ENCODE data around the gene C1orf232. TPM values are rescaled to one million over a fixed set of nuclear protein-coding genes. Genes with fewer than 3 reads are reported as not detected.

The C1orf232 gene
- total RNA-seq (2014; rRNA removed; shearing (Covaris generic); ENCODE audit: low replicate concordance) = not detected in 2 replicates

DNA sequence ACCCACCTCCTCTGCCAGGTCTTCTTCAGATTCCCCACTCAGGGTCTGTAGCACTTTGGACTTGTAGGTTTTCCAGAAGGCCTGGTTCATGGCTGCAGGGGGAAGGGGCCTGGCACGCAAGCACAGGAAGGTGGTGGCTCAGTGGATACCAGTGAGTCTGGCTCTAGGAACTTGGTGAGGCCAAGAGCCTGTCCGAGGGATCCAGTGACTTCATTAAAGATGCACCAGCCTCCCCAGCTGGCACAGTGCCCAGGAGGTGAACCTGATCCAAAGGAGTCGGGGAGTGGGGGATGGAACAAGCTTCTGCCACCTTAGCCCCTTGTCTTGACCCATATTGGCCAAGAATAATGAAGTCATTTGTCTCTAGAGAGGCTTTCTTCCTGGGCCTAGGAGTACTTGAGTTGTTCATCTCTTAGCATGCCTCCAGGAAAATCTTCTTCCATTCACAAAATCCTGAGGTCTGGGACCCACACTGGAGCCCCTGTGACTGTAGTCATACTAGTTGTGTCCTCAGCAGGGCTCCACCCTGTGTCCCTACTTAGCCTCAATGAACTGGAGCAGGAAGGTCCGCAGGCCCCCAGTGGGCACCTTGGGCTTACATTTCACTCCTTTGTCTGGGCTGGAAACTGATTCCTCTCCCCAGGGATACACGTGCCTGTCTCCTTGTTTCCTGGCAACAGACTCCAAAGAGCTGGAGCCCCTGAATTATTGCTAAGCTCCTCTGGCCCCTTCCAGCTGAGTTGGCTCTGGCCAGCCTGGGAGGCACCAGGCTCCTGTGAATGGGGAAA, at the start of gene C1orf232:
Gene C1orf232, minus strand, starts transcription at position 554 of the 788 bp plus-strand sequence. Its CDS starts 464 bp downstream, at position 90.
- in situ Hi-C loops (cut with HindIII; ENCODE audit: low pct_unique_long_range_greater_than_20kb, low sequenced_read_pairs) = no loop called here
- DNase-seq (ENCODE audit: low read depth) = no peak

DNA sequence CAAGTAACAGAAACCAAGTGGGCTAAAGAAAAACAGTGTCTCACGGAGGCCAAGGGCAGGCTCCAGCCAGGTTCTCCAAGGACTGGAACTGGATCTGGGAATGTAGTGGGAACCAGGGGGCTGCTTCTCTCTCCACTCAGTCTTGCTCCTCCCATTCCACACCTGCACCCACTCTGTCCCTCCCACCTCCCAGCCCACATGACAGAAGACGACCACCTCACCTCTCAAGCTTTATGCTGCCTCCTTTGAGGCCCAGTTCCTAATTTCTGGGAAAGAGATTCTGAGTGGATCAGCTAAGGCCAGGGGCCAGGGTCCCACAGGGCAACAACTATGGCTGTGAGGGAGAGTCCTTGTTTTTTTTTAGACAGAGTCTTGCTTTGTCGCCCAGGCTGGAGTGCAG, 46.5 kb upstream of the C1orf232 start:
- in situ Hi-C loops (cut with HindIII; ENCODE audit: low pct_unique_long_range_greater_than_20kb, low sequenced_read_pairs) = no loop called here
- DNase-seq (ENCODE audit: low read depth) = no peak

DNA sequence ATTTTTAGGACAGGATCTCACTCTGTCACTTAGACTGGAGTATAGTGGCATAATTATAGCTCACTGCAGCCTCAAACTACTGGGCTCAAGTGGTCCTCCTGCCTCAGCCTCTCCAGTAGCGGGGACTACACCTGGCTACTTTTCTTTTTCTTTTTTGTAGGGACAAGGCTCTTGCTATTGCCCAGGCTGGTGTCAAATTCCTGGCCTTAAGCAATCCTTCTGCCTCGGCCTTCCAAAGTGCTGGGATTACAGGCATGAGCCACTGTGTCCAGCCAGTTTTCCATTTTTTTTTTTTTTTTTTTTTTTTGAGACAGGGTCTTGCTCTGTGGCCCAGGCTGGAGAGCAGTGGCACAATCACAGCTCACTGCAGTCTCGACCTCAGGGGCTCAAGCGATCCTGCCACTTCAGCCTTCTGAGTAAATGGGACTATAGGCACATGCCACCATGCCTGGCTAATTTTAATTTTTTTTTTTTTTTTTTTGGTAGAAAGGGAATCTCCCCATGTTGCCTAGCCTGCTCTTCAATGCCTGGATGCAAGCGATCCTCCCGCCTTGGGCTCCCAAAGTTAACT, 44.7 kb upstream of the C1orf232 start:
- in situ Hi-C loops (cut with HindIII; ENCODE audit: low pct_unique_long_range_greater_than_20kb, low sequenced_read_pairs) = no loop called here
- no peak for DNase-seq (ENCODE audit: low read depth)

DNA sequence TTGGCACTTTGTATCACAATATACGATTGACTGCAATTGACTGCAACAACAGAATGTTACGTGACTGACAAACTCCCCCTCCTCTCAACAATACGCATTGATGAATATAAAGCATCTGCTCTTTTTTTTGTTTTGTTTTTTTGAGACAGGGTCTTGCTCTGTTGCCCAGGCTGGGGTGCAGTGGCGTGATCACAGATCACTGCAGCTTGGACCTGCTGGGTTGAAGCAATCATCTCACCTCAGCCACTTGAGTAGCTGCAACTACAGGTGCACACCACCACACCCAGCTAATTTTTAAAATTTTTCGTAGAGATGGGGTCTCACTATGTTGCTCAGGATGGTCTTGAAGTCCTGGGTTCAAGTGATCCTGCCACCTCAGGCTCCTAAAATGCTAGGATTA, 44.0 kb upstream of the C1orf232 start:
- no peak for DNase-seq (ENCODE audit: low read depth)
- in situ Hi-C loops (cut with HindIII; ENCODE audit: low pct_unique_long_range_greater_than_20kb, low sequenced_read_pairs) = no loop called here

DNA sequence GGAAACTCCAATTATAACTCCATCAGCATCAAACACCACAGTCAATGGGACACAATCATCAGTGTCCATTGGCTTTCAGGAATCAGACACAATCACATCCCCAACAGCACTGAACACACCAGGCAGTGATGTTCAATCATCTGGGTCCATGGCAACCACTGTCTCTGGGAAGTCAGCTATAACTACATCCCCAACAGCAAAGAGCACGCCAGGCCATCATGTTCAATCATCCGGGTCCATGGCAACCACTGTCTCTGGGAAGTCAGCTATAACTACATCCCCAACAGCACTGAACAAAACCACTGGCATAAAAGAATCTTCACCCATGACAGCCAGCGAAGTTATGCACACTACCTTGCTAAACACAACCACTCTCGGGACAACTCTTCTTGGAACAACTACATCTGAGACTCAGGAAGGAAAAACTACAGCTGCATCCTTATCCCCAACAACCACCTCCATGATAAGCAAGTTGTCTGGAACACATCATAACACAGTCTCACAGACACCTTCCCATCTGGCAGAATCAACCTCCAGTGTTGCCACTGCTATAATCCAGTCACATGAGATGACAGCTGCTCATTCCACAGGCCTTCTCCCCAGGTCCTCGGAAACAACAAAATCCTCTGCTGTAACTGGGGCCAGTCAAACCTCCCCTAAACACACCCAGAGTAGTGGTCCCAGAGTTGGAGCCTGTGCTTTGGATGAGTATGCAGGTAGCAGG, 41.5 kb upstream of the C1orf232 start:
- DNase-seq (ENCODE audit: low read depth) = no peak
- in situ Hi-C loops (cut with HindIII; ENCODE audit: low pct_unique_long_range_greater_than_20kb, low sequenced_read_pairs) = no loop called here

DNA sequence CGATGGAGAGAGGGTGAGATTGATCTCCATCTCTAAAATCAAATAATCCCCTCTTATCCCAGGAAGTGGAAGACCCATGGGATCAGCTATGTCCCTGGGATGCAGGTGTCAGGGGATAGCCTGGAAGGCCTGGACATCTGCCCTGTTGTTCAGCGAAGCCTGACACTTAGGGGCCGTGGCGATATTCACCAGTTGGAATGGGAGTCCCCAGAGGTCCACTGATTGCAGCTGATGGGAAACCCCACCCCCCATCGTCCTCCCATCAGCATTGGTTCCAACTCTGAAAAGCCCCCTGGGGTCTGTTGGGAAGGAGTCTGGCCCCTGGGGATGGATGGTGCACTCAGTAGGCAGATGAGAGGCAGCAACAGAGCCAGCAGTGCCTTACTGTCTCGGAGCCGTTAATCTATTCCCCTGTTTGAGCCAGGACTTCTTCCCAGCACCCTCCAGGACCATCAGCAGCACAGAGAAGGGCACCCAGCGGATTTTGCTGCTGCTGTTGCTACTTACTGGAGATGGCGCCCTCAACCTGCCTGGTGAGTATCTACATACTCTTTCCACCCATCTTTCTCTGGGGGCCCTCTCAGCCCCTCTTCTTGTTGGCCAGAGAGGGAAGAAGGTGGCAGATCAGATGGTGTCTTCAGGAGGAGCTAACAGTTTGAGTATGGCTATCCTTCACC, 35.0 kb upstream of the C1orf232 start:
- no peak for DNase-seq (ENCODE audit: low read depth)
- in situ Hi-C loops (cut with HindIII; ENCODE audit: low pct_unique_long_range_greater_than_20kb, low sequenced_read_pairs) = no loop called here

DNA sequence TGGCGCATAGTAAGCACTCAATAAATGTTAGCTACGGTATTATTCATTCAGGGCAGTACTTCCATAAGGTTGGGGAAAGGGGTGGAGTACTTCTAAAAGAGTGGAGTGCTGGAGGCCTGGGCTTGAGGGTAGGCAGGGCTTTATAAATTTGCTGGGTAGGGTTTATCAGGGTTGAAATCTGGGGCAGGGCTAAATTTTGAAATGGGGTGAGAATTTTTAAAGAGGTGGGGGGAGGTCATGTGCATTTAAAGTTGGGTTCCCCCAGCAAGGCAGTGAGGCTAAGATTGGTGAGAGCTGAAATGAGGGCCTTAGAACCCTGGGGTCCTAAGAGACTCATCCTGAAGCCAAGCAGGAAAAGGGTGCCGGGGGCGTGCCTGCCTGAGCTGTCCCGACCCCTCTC, 31.6 kb upstream of the C1orf232 start:
- in situ Hi-C loops (cut with HindIII; ENCODE audit: low pct_unique_long_range_greater_than_20kb, low sequenced_read_pairs) = no loop called here
- DNase-seq (ENCODE audit: low read depth) = no peak

DNA sequence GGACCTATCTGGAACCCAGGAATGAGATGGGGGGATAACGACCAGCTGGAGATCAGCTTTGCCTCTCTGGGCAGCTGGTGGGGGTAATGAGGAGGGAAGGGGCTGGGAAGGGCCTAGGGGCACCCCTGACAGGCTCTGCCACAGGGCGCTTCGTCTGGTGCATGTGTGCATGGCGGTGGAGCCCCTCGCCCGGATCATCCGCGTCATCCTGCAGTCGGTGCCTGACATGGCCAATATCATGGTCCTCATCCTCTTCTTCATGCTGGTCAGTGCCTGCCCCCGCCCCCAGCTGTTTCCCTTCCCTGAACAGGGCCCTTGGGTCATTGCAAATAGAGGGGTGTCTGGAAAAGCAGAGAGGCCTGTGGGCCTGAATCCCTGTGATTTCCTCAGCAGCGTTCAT, 29.1 kb upstream of the C1orf232 start:
- in situ Hi-C loops (cut with HindIII; ENCODE audit: low pct_unique_long_range_greater_than_20kb, low sequenced_read_pairs) = no loop called here
- no peak for DNase-seq (ENCODE audit: low read depth)

DNA sequence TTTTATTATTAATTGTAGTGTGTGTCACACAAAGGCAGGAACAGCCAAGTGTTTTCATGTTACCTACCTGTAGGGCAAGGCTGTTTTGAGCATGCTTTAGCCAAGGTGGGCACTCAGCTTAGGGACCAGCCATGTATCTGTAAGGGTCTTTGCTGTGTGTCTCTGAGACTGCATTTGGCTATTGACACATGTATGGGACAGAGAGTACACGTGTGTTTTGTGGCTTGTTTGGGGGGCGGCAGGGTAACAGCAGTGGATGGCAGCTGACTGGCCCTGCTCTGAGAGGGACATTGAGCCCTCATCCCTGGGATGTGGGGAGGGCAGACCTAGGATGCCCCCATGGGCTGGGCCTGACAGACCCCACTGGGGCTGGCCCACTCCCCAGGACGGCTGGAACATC, 28.5 kb upstream of the C1orf232 start:
- in situ Hi-C loops (cut with HindIII; ENCODE audit: low pct_unique_long_range_greater_than_20kb, low sequenced_read_pairs) = no loop called here
- DNase-seq (ENCODE audit: low read depth) = no peak

DNA sequence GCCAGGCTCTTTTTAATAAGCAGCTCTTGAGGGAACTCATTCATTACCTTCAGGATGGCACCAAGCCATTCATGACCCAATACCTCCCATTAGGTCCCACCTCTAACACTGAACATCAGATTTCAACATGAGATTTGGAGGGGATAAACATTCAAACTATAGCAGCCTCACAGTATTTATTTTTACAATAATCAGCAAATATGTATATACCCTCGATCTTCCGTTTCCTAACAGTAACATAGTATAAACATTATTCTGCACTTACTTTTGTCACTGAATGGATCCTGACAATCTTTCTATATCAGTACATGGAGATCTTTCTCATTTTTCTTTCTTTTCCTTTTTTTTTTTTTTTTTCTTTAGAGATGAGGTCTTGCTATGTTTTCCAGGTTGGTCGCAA, 27.0 kb upstream of the C1orf232 start:
- DNase-seq (ENCODE audit: low read depth) = no peak
- in situ Hi-C loops (cut with HindIII; ENCODE audit: low pct_unique_long_range_greater_than_20kb, low sequenced_read_pairs) = no loop called here

DNA sequence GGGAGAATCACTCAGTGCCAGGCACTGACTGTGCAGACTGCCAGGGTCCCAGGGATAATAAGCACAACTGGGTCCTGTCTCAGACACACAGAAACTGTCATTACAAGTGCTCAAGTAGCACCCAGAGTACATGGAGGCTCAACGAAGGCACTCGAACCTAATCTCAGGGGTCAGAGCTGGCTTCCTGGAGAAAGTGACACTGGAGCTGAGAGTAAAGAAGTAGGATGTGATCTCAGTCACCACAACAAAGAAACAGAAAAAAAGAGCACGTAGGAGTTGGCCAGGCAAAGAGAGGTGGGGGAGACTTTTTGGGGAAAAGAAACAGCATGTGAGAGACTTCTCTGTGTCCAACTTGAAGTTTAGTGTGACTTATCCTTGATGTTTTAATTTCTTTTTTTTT, 23.0 kb upstream of the C1orf232 start:
- in situ Hi-C loops (cut with HindIII; ENCODE audit: low pct_unique_long_range_greater_than_20kb, low sequenced_read_pairs) = no loop called here
- no peak for DNase-seq (ENCODE audit: low read depth)

DNA sequence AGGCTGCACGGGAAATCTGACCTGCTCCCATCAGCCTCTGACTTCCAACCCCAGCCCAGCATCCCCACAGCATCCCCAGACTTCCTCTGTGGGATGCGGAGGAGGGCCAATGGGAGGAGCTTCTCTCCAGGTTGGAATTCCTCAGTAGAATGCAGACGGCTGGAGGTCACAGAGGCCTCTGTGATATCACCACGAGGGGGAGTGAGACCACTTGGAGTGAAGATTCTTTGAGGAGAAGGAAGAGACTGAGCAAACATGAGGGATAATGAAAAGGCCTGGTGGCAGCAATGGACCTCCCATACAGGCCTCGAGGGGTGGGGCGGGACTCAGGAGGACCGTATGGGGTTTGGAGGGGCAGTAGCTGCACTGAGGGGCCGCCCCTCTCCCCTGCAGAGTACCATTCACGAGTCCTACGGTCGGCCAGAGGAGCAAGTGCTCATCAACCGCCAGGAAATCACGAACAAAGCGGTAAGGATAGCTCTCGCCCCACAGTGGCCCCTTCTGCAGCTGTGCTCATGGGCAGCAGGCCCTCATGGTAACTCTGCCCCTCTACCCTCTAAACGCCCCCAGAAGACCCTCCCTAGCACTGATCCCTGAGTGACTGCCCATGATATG, 21.7 kb upstream of the C1orf232 start, which contains the start of gene CATSPER4:
Gene CATSPER4, plus strand, starts transcription at position 230 of the 615 bp plus-strand sequence. Its CDS starts 26 bp downstream, at position 256.
- peak; percentile 42 for DNase-seq (ENCODE audit: low read depth)
- in situ Hi-C loops (cut with HindIII; ENCODE audit: low pct_unique_long_range_greater_than_20kb, low sequenced_read_pairs) = no loop called here

DNA sequence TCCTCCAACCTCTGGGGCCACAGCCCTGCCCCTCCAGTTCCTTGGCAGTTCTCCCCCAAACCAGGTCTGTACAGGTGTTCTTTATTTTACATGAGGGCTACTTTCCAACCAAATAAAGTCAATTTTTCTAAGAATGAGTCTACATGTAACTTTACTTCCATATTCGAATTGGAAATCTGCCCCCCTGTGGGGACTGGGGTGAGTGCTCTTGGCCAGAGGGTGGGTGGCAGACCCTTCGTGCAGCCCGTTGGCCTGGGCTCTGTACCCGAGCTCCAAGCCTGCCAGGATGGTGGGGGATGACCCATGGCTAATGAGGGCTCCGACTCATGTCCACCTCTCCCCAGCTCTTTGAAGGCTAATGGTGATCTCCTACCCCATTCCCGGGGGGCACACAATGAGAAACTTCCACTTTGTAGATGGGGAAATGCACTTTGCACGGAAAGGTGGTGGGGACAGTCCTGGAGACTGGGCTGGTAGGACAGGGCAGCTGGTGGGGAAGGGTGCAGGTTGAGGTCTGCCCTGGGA, 21.1 kb upstream of the C1orf232 start:
- no peak for DNase-seq (ENCODE audit: low read depth)
- in situ Hi-C loops (cut with HindIII; ENCODE audit: low pct_unique_long_range_greater_than_20kb, low sequenced_read_pairs) = no loop called here

DNA sequence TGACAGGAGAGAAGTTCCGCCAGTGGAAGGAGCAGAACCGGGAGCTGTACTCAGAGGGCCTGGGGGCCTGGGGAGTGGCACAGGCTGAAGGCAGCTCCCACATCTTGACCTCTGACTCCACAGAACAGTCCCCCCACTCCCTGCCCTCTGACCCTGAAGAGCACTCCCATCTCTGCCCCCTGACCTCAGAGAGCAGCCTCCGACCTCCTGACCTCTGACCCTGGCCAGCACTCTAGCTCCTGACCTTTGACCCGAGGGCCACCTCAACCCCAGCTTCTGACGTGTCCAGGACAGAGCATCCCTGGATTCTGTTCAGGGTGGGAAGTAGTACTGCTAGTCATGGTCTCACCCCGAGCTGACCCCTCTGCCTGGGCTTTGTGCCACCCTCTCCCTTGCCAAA, 20.6 kb upstream of the C1orf232 start:
- DNase-seq (ENCODE audit: low read depth) = no peak
- in situ Hi-C loops (cut with HindIII; ENCODE audit: low pct_unique_long_range_greater_than_20kb, low sequenced_read_pairs) = no loop called here

DNA sequence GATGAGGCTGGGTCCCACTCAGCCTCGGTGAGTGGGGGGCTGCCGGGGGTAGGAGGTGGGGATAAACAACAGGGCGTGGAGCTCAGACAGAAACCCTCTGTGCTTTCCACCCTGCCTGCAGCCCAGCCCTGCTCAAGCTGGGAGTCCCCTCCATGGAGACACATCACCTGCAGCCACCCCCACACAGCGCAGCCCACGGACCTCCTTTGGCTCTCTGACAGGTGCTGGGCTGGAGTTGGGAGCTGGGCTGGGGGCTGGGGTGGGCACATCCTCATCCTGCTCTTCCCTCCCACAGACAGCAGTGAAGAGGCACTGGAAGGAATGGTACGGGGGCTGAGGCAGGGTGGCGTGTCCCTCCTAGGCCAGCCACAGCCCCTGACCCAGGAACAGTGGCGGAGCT, 19.7 kb upstream of the C1orf232 start:
- DNase-seq (ENCODE audit: low read depth) = no peak
- in situ Hi-C loops (cut with HindIII; ENCODE audit: low pct_unique_long_range_greater_than_20kb, low sequenced_read_pairs) = no loop called here

DNA sequence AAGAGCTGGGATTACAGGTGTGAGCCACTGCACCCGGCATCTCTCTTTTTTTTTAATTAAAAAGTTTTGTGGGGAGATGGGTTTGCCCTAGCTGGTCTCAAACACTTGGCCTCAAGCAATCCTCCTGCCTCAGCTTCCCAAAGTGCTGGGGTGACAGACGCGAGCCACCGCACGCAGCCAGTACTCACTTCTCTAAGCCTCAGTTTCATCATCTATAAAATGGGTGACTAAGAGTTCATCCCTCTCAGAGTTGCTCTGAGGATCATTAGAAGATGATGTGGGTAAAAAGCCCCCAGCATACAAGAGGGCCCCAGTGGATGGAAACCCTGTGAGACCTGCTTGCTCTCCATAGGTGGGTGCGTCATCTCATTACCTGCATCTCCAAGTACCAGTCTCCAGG, 19.1 kb upstream of the C1orf232 start:
- in situ Hi-C loops (cut with HindIII; ENCODE audit: low pct_unique_long_range_greater_than_20kb, low sequenced_read_pairs) = no loop called here
- no peak for DNase-seq (ENCODE audit: low read depth)

DNA sequence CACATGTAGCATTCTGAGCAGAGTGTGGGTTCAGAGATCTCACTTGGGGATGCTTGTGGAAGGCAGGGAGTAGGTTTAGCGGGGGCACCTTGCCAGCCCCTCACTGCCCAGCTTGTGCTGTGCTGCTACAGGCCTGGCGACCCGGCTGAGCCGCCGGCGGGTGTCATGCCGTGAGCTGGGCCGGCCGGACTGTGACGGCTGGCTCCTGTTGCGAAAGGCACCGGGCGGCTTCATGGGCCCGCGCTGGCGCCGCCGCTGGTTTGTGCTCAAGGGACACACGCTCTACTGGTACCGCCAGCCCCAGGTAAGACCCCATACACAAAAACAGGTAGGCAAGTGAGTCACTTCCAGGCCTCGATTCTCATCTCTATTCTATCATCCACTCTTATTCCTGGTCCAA, 16.1 kb upstream of the C1orf232 start:
- in situ Hi-C loops (cut with HindIII; ENCODE audit: low pct_unique_long_range_greater_than_20kb, low sequenced_read_pairs) = no loop called here
- DNase-seq (ENCODE audit: low read depth) = no peak

DNA sequence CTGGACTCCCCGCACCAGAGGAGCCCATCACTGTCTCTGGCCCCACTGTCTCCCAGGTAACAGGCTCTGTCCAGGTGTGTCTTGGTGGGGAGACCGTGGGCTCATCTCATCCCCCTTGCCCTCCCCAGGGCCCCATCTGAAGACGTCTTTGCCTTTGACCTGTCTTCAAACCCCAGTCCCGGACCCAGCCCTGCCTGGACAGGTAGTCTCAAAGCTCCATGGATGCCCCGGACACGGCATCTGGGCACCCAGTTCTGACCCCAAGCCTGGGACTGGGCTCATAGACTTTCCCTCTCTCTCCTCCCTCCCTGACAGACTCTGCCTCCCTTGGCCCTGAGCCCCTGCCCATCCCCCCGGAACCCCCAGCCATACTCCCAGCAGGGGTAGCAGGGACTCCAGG, 15.3 kb upstream of the C1orf232 start:
- in situ Hi-C loops (cut with HindIII; ENCODE audit: low pct_unique_long_range_greater_than_20kb, low sequenced_read_pairs) = no loop called here
- no peak for DNase-seq (ENCODE audit: low read depth)
